GM12873 (cell line): Measurements from ENCODE around the gene TCERG1L.

Source experiments
- CTCF ChIP-seq: IDR thresholded peaks from 2 replicates; pipeline ENCODE4 v1.5.1; 2012; ENCODE audit warnings: low read depth, mild to moderate bottlenecking, moderate library complexity, low read length, control low read depth; ENCODE audit not compliant: insufficient read depth; ENCODE audit errors: missing control alignments

TCERG1L gene

DNA sequence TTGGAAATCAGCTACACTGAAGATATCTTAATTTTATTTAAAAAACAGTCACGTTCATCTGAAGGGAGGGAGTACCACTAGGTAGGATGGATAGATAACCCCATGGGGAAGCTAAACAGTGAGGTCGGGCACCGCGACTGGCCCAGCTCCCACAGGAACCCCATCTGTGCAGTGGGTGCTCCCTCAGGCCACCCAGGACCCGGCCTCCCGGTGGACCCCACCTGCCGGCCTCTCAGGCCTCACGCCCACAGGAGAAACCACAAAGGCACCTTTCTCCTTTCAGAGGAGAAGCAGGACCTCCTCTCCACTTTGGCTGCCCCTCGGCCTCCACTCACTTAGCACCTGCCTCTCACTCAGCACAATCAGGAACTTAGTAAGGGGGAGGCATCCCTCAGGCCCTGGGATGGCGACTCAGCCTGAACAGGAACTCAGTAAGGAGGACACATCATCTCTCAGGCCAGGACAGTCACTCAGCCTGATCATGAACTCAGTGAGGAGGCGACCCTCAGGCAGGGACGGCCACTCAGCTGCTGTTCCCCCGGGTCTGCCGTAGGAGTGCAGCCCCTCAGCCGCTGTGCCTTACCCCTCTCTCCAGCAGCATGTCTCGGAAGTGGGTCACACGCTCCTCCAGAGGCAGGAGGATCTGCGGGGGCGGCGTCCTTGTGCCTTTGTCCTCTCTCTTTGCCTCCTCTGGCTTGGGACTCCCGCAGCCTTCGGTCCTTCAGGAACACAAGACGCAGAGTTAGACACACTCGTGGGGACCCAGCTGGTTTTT is 195.1 kb downstream of the TCERG1L start:
- TF ChIP-seq CTCF, result no peak

DNA sequence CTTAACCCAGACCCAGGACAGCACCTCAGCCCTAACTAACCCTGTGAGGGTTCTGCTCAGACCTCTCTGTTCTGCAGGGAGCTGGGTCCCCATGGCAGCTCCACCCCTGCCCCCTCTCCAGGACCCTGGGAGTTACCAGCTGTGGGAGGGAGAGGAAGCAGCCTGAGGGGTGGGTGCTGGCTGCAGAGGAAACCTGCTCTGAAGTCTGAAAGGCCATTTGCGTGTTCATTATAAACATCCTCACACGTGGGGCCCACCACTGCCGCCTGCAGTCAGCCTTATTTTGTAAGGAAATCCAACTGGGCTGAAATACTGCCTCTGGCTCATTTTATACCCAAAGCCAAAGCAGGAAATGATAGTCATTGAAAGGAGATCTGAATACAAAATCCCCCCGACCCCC is 195.7 kb downstream of the TCERG1L start:
- no peak for TF ChIP-seq CTCF

GRCh38 chr10:131115321-131115720 is 196.2 kb downstream of the TCERG1L start:
- no peak for TF ChIP-seq CTCF

GRCh38 chr10:131114846-131115245 is 196.7 kb downstream of the TCERG1L start:
- no peak for TF ChIP-seq CTCF

GRCh38 chr10:131113709-131114291 is 197.7 kb downstream of the TCERG1L start:
- no peak for TF ChIP-seq CTCF

DNA sequence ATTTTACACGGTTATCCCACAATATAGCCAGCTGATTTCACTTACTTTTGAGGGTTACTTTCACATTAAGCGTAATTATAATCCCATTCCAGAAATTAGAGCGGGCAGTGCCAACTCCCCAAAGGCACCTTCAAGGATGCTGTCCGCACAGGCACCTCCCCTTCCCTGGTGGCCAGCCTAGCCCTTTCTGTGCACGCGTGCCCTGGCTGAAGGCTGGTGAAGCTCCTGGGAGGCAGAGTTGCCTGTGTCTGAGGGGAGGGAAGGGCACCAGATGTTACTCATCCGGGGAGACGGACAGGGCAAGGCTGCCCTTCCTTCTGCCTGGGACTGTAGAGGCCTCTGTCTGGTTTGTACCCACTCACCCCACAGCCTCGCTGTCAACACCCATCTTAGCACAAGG is 198.4 kb downstream of the TCERG1L start:
- TF ChIP-seq CTCF, result no peak

DNA sequence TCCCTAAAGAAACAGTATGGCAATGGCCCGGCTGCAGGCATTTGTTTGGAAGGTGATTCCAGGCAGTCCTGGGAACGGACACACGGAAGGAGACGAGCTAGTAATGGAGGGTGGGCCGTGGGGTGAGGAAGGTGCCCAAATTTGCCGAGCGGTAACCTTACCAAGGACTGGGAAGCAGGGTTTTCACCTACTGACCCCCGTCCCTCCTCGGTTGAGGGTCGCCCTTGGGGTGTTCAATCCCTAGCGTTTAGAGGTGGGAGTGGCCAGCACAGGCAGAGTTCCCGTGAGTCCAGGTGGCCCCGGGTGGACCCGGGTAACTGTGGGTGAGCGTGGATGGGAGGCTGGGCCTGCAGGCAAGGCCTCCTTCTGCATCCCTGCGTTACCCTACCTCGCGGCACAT is 198.8 kb downstream of the TCERG1L start:
- no peak for TF ChIP-seq CTCF
